IMR-90 (cell line): ENCODE data around the gene SCGB1A1. TPM values are rescaled to one million over a fixed set of nuclear protein-coding genes. Genes with fewer than 3 reads are reported as not detected.
A peak's percentile ranks its signal among the peaks of the same experiment; 100 is the strongest.

ENCODE experiments used
- ATAC-seq: fragments of 200-7000 bp; cut with Tn5 transposase; 2 replicates; pipeline ENCODE4 v1.9.1; 2020; ENCODE audit warnings: low read depth, mild to moderate bottlenecking, moderate library complexity
- BruUV-seq: library from RNA; stranded (reverse); fragments of 400-500 nt; replicated peaks from 2 replicates; lab custom pipeline; 2021; lab: Mats Ljungman, UMichigan
- CTCF ChIA-PET: fragments of 300-600 bp; formaldehyde crosslinking; extraction: SDS; loops from one replicate; lab custom pipeline; 2021; ENCODE audit warnings: antibody characterized with exemption; lab: Yijun Ruan, JAX
- POLR2A ChIA-PET: fragments of 300-600 bp; sonication (Branson Sonifier 250); formaldehyde crosslinking; loops from one replicate; lab custom pipeline; 2022; ENCODE audit warnings: antibody characterized with exemption; ENCODE audit not compliant: unreplicated experiment; lab: Charles Lee
- DNase-seq: peaks from one replicate; pipeline ENCODE4 v3.0.0; 2013
- H2AFZ ChIP-seq: replicated peaks from 2 replicates; pipeline ENCODE3; 2013; ENCODE audit warnings: low read length, mild to moderate bottlenecking; ENCODE audit not compliant: poor library complexity
- H2AK5ac ChIP-seq: 2 replicates; pipeline ENCODE4 v1.6.1; 2013; ENCODE audit warnings: low read depth, low read length, inconsistent platforms
- H2AK9ac ChIP-seq: replicated peaks from 2 replicates; pipeline ENCODE3; 2013; ENCODE audit warnings: mild to moderate bottlenecking, low read depth, low read length, moderate library complexity; ENCODE audit not compliant: poor library complexity
- H2BK120ac ChIP-seq: 2 replicates; pipeline ENCODE4 v1.6.1; 2013; ENCODE audit warnings: low read depth, low read length, inconsistent platforms
- H2BK15ac ChIP-seq: 3 replicates; pipeline ENCODE4 v1.6.1; 2013; ENCODE audit warnings: low read depth, low read length, inconsistent platforms
- H2BK20ac ChIP-seq: 2 replicates; pipeline ENCODE4 v1.6.1; 2013; ENCODE audit warnings: low read depth, mild to moderate bottlenecking, inconsistent platforms, low read length, moderate library complexity
- H2BK5ac ChIP-seq: 2 replicates; pipeline ENCODE4 v1.6.1; 2013; ENCODE audit warnings: mild to moderate bottlenecking, low read depth, low read length, inconsistent platforms; ENCODE audit not compliant: poor library complexity, severe bottlenecking
- H3K14ac ChIP-seq: replicated peaks from 2 replicates; pipeline ENCODE4 v1.6.1; 2013; ENCODE audit warnings: low read depth, low read length, inconsistent platforms
- H3K18ac ChIP-seq: 2 replicates; pipeline ENCODE4 v1.6.1; 2013; ENCODE audit warnings: low read depth, low read length, control low read depth
- H3K23ac ChIP-seq: 2 replicates; pipeline ENCODE4 v1.6.1; 2013; ENCODE audit warnings: low read depth, low read length, inconsistent platforms
- H3K27ac ChIP-seq: 2 replicates; pipeline ENCODE4 v1.5.1; 2013; ENCODE audit warnings: mild to moderate bottlenecking, control low read depth, low read length; ENCODE audit not compliant: insufficient read depth
- H3K27me3 ChIP-seq: 2 replicates; pipeline ENCODE4 v1.6.1; 2013; ENCODE audit warnings: low read length; ENCODE audit not compliant: control insufficient read depth, insufficient read depth
- H3K36me3 ChIP-seq: 2 replicates; pipeline ENCODE4 v1.6.1; 2013; ENCODE audit warnings: low read length, mixed read lengths; ENCODE audit not compliant: control insufficient read depth, insufficient read depth
- H3K4ac ChIP-seq: 2 replicates; pipeline ENCODE4 v1.6.1; 2013; ENCODE audit warnings: low read depth, low read length, inconsistent platforms
- H3K4me1 ChIP-seq: 2 replicates; pipeline ENCODE4 v1.6.1; 2013; ENCODE audit warnings: low read length, mixed read lengths; ENCODE audit not compliant: control insufficient read depth, insufficient read depth
- H3K4me2 ChIP-seq: 2 replicates; pipeline ENCODE4 v1.6.1; 2013; ENCODE audit warnings: low read depth, mild to moderate bottlenecking, control low read depth, low read length, moderate library complexity
- H3K4me3 ChIP-seq: 2 replicates; pipeline ENCODE4 v1.5.1; 2013; ENCODE audit warnings: low read depth, mild to moderate bottlenecking, control low read depth, low read length, moderate library complexity; ENCODE audit not compliant: insufficient read depth
- H3K56ac ChIP-seq: 2 replicates; pipeline ENCODE4 v1.6.1; 2013; ENCODE audit warnings: low read length, inconsistent platforms; ENCODE audit not compliant: insufficient read depth; ENCODE audit errors: extremely low read depth
- H3K79me1 ChIP-seq, 2 experiments: 2 replicates each; pipeline ENCODE4 v1.6.1; 2013; ENCODE audit warnings: low read length in 2 of 2, inconsistent platforms in 1 of 2, low read depth in 1 of 2
- H3K9ac ChIP-seq: 2 replicates; pipeline ENCODE4 v1.6.1; 2013; ENCODE audit warnings: low read depth, low read length, control low read depth
- H3K9me1 ChIP-seq: 2 replicates; pipeline ENCODE4 v1.6.1; 2013; ENCODE audit warnings: low read length, inconsistent platforms; ENCODE audit not compliant: insufficient read depth
- H3K9me3 ChIP-seq: 2 replicates; pipeline ENCODE4 v1.6.1; 2013; ENCODE audit warnings: low read length; ENCODE audit not compliant: control insufficient read depth, insufficient read depth
- H4K20me1 ChIP-seq: 2 replicates; pipeline ENCODE4 v1.6.1; 2013; ENCODE audit warnings: low read length, inconsistent platforms; ENCODE audit not compliant: insufficient read depth
- H4K5ac ChIP-seq: 2 replicates; pipeline ENCODE4 v1.6.1; 2013; ENCODE audit warnings: mild to moderate bottlenecking, low read depth, low read length, control low read depth
- H4K8ac ChIP-seq, 2 experiments: 2 replicates each; pipeline ENCODE4 v1.6.1; 2013; ENCODE audit warnings: low read depth in 2 of 2, low read length in 2 of 2, control low read depth in 1 of 2, inconsistent platforms in 1 of 2
- H4K91ac ChIP-seq: 2 replicates; pipeline ENCODE4 v1.6.1; 2013; ENCODE audit warnings: low read depth, low read length, inconsistent platforms; ENCODE audit not compliant: insufficient read depth
- NFE2L2 ChIP-seq: fragments of 150-350 bp; IDR thresholded peaks from 2 replicates; pipeline ENCODE4 v1.6.1; 2016; ENCODE audit warnings: low read depth, mild to moderate bottlenecking, low read length
- RFX5 ChIP-seq: IDR thresholded peaks from 2 replicates; pipeline ENCODE4 v1.8.0; 2012; ENCODE audit warnings: low read depth, mild to moderate bottlenecking, low read length, moderate library complexity
- WGBS, 2 experiments: methylation state at CpG; one replicate each; pipeline versions ENCODE4 v1.1.5 to v1.1.7; 2013; ENCODE audit warnings: missing lambda C conversion rate in 2 of 2; ENCODE audit not compliant: insufficient read length in 1 of 2; ENCODE audit errors: extremely low coverage in 2 of 2; 5-methylcytosine and 5-hydroxymethylcytosine counted together
- dilution Hi-C: fragments of 300-500 bp; cut with HindIII; formaldehyde crosslinking; loops from one replicate; pipeline ENCODE4 v1.14.3; 2018; ENCODE audit warnings: low sequenced_read_pairs; ENCODE audit not compliant: unreplicated experiment
- in situ Hi-C: fragments of 300-500 bp; cut with MboI; formaldehyde crosslinking; loops from 3 replicates; pipeline ENCODE4 v1.14.3; 2019; ENCODE audit warnings: low sequenced_read_pairs, inconsistent platforms, mixed read lengths
- intact Hi-C: fragments of 100-400 bp; cut with micrococcal nuclease; formaldehyde crosslinking; loops from 2 replicates; pipeline ENCODE4 v1.10.0; 2022
- polyA plus RNA-seq, 3 experiments: library from polyadenylated mRNA; depleted of rRNA; stranded (reverse); fragments of >200 nt; gene quantifications; 2 replicates each; pipeline ENCODE4 v1.2.3, GENCODE V29; 2012; ENCODE audit warnings: low replicate concordance in 1 of 3
- total RNA-seq: library from RNA; depleted of rRNA; stranded (reverse); fragments of >200 nt; gene quantifications from 2 replicates; pipeline ENCODE4 v1.2.3, GENCODE V29; 2012

SCGB1A1 gene
- total and polyA plus RNA-seq, 2 of the 4 experiments (the other 2 are of a cell fraction): not detected

DNA sequence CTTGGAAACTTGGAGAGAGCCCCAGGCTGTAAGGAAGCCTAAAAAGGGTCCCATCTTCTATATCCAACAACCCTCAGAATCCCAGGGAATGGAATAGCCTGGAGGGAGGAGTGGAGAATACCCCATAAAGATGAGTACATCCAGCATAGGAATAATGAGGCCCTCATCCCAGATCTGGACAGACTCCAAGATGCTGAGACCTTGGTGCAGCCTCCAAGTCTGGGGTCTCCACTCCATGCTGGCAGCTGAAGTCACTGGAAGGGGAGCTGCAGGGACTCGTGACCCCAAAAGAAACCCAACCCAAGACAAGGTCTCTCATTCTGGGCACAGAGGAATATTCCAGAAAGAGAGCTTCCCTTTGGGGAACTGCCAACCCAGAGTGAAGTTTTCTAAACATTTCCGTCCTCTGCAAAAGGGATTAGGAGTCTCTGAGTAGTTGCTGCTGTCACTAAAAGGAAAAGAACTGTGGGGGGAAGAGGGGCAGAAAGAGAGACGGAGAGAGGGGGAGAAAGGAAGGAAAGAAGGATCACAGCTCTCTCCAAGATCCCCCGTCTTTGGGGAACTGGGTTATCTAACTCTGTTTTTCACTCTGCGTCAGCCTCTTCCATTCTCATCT is 589 bp downstream of the SCGB1A1 start:
- peak overlapping the region; percentile 86 for H3K4me2 ChIP-seq
- H3K14ac ChIP-seq: no peak overlapping the region
- intact Hi-C loops: no loop called here
- H3K18ac ChIP-seq: peak overlapping the region; percentile 34
- no peak overlapping the region for H3K56ac ChIP-seq
- no peak overlapping the region for H2AK9ac ChIP-seq
- no peak for TF ChIP-seq RFX5
- TF ChIP-seq NFE2L2: no peak
- H3K36me3 ChIP-seq: no peaks in the 10 kb centered on the region
- no peaks in the 10 kb centered on the region for H3K9me3 ChIP-seq
- ChIA-PET CTCF (interaction anchor here (1.6 to 2.2 kb wide), 3 partner anchors 24 to 141 kb away, joined by 5 to 8 read pairs (median 7); no protein-coding TSS in a partner anchor), POLR2A (interaction anchor here (0.5 to 0.7 kb wide), 2 partner anchors 16 to 250 kb away, joined by 3 to 4 read pairs; no protein-coding TSS in a partner anchor)
- DNase-seq (peak; percentile 15), ATAC-seq (peak; percentile 55)
- no peaks in the 10 kb centered on the region for H4K20me1 ChIP-seq
- peak overlapping the region; percentile 23; the same call in 1 of the 3 replicates for H2BK15ac ChIP-seq
- no peak overlapping the region for H3K4me3 ChIP-seq
- no peak overlapping the region for H2AFZ ChIP-seq
- H2BK120ac ChIP-seq: peak overlapping the region; percentile 23; the same call in 1 of the 2 replicates
- H3K23ac ChIP-seq: no peak overlapping the region
- H3K9me1 ChIP-seq: no peaks in the 10 kb centered on the region
- H4K91ac ChIP-seq: no peak overlapping the region
- H3K4ac ChIP-seq: no peak overlapping the region
- 0 out of 2 replicates have a peak overlapping the region, but pooled peaks have one; percentile 17 for H2BK20ac ChIP-seq
- no peak overlapping the region for H3K9ac ChIP-seq
- dilution Hi-C loops: no loop called here
- H3K4me1 ChIP-seq: peaks cover 7% of the 10 kb centered on the region
- H3K27me3 ChIP-seq: no peaks in the 10 kb centered on the region
- 0 out of 2 replicates have a peak overlapping the region, but pooled peaks have one; percentile 14 for H4K5ac ChIP-seq
- no peak overlapping the region for H4K8ac ChIP-seq
- WGBS, 2 experiments: no CpG with 5 or more reads among the region's 5 CpGs
- no TSS peak for BruUV-seq
- in situ Hi-C loops: no loop called here
- H2BK5ac ChIP-seq: peak overlapping the region; percentile 3
- H2AK5ac ChIP-seq: no peak overlapping the region
- no peaks in the 10 kb centered on the region; a peak in 1 of 4 replicates for H3K79me1 ChIP-seq
- H3K27ac ChIP-seq: peak overlapping the region; percentile 51; the same call in 1 of the 2 replicates
